HepG2 (cell line): ENCODE measurements around the gene CDT1. TPM values are rescaled to one million over a fixed set of nuclear protein-coding genes. Genes with fewer than 3 reads are reported as not detected.

Experiments
- ATAC-seq: fragments of 200-7000 bp; cut with Tn5 transposase; 3 replicates; pipeline ENCODE4 v1.9.1; 2020; ENCODE audit warnings: mild to moderate bottlenecking, moderate library complexity
- BruUV-seq: library from RNA; stranded (reverse); fragments of 400-500 nt; replicated peaks from 2 replicates; lab custom pipeline; 2021; lab: Mats Ljungman, UMichigan
- CTCF ChIA-PET: fragments of 300-600 bp; formaldehyde crosslinking; extraction: SDS; loops from one replicate; lab custom pipeline; 2021; ENCODE audit warnings: low total read pairs, inconsistent platforms, low intra/inter-chr PET ratio; lab: Yijun Ruan, JAX
- POLR2A ChIA-PET: fragments of 350-600 bp; sonication (Branson Sonifier 250); formaldehyde crosslinking; loops from one replicate; lab custom pipeline; 2020; ENCODE audit warnings: antibody characterized with exemption, inconsistent platforms; lab: Yijun Ruan, JAX
- DNase-seq: peaks from one replicate; pipeline ENCODE4 v3.0.0-alpha.2; 2015; ENCODE audit warnings: low spot score
- FAIRE-seq: peaks from 3 replicates; lab custom pipeline; 2011; peaks lifted over from hg19 to GRCh38; lab: Jason Lieb, UNC
- H2AFZ ChIP-seq: one replicate; pipeline ENCODE4 v1.6.1; 2011; ENCODE audit warnings: low read length, inconsistent platforms
- H3K27ac ChIP-seq: fragments of 300-600 bp; 3 replicates; pipeline ENCODE4 v1.8.0; 2011; ENCODE audit warnings: mixed run types, mild to moderate bottlenecking, mixed read lengths, low read length, inconsistent platforms; ENCODE audit not compliant: insufficient read depth; ENCODE audit errors: extremely low read length
- H3K27me3 ChIP-seq, 2 experiments: fragments of 200-600 bp in 1 of 2; 2 replicates in 1 of 2; 3 replicates in 1 of 2; pipeline versions ENCODE4 v1.6.0 to v1.8.0; 2011; ENCODE audit warnings: low read length in 2 of 2, mild to moderate bottlenecking in 2 of 2, moderate library complexity in 2 of 2, inconsistent platforms in 1 of 2; ENCODE audit not compliant: insufficient read depth in 2 of 2, control insufficient read depth in 1 of 2
- H3K36me3 ChIP-seq, 2 experiments: fragments of 200-600 bp in 1 of 2; replicated peaks in 1 of 2; 2 replicates in 1 of 2; 3 replicates in 1 of 2; pipeline versions ENCODE4 v1.5.1 to v1.8.0; 2011; ENCODE audit warnings: low read length in 2 of 2, inconsistent platforms in 1 of 2; ENCODE audit not compliant: insufficient read depth in 2 of 2, control insufficient read depth in 1 of 2
- H3K4me1 ChIP-seq: 2 replicates; pipeline ENCODE4 v1.5.1; 2012; ENCODE audit warnings: low read length, inconsistent platforms; ENCODE audit not compliant: insufficient read depth
- H3K4me2 ChIP-seq: 2 replicates; pipeline ENCODE4 v1.6.0; 2011; ENCODE audit warnings: low read depth, low read length, inconsistent platforms
- H3K4me3 ChIP-seq, 3 experiments: fragments of 200-600 bp in 1 of 3; sonication (generic), shearing (Covaris generic) in 1 of 3; replicated peaks in 1 of 3; 2 replicates each; pipeline ENCODE4 v1.5.1; 2011 to 2016; ENCODE audit warnings: low read length in 3 of 3, inconsistent platforms in 2 of 3, low read depth in 2 of 3, mild to moderate bottlenecking in 2 of 3, control low read depth in 1 of 3, mixed read lengths in 1 of 3; ENCODE audit not compliant: insufficient read depth in 1 of 3
- H3K79me2 ChIP-seq: one replicate; pipeline ENCODE4 v1.6.1; 2011; ENCODE audit warnings: low read length, inconsistent platforms; ENCODE audit not compliant: insufficient read depth
- H3K9ac ChIP-seq: 2 replicates; pipeline ENCODE4 v1.6.0; 2011; ENCODE audit warnings: mild to moderate bottlenecking, low read depth, low read length, inconsistent platforms; ENCODE audit not compliant: insufficient read depth
- H3K9me3 ChIP-seq: 2 replicates; pipeline ENCODE4 v1.5.1; 2012; ENCODE audit warnings: mild to moderate bottlenecking, low read length
- H4K20me1 ChIP-seq: 2 replicates; pipeline ENCODE4 v1.6.0; 2011; ENCODE audit warnings: inconsistent platforms, mild to moderate bottlenecking, low read length, moderate library complexity; ENCODE audit not compliant: insufficient read depth
- RXRA ChIP-seq: sonication (generic); formaldehyde crosslinking; IDR thresholded peaks from 2 replicates; pipeline ENCODE4 v1.5.1; 2020; ENCODE audit warnings: missing genetic modification reagents
- UBTF ChIP-seq: sonication (generic); formaldehyde crosslinking; IDR thresholded peaks from 2 replicates; pipeline ENCODE4 v1.4.0; 2020; ENCODE audit warnings: mild to moderate bottlenecking, missing genetic modification reagents
- ZNF552 ChIP-seq: sonication (generic); formaldehyde crosslinking; IDR thresholded peaks from 2 replicates; pipeline ENCODE4 v1.9.0; 2022; ENCODE audit warnings: missing genetic modification reagents, mild to moderate bottlenecking, borderline replicate concordance
- WGBS: methylation state at CpG from one replicate; pipeline ENCODE4 v1.1.6; 2017; ENCODE audit warnings: low lambda C conversion rate; 5-methylcytosine and 5-hydroxymethylcytosine counted together
- in situ Hi-C: cut with HindIII; loops from 2 replicates; pipeline ENCODE4 v1.10.0; 2017; ENCODE audit warnings: low pct_unique_long_range_greater_than_20kb; ENCODE audit not compliant: extremely low pct_ligation_motif_present
- intact Hi-C: fragments of 100-400 bp; cut with micrococcal nuclease; formaldehyde crosslinking; loops from one replicate; pipeline ENCODE4 v1.10.0; 2022; ENCODE audit not compliant: unreplicated experiment
- polyA plus RNA-seq, 8 experiments: library from polyadenylated mRNA; depleted of rRNA in 3 of 8; stranded (reverse) in 7 of 8; unstranded in 1 of 8; fragments of >200 nt; fragmentation: Illumina TruSeq in 4 of 8; extraction: Trizol in 4 of 8; gene quantifications; 2 replicates each; pipeline versions ENCODE4 v1.2.1 to v1.2.3, GENCODE V29; 2011 to 2016; ENCODE audit warnings: low read depth in 4 of 8, missing spikeins in 1 of 8, mixed read lengths in 1 of 8; ENCODE audit not compliant: insufficient read depth in 1 of 8
- total RNA-seq, 5 experiments: library from RNA; depleted of rRNA; stranded (reverse); fragments of >200 nt; fragmentation: Illumina TruSeq; extraction: Trizol; gene quantifications; 2 replicates each; pipeline ENCODE4 v1.2.3, GENCODE V29; 2016; ENCODE audit warnings: low read depth in 1 of 5

CDT1 gene
- total and polyA plus RNA-seq, 2 of the 13 experiments (the other 11 are each of a cell fraction or from before 2014, with no cell fraction given), result 23.1 to 23.8 TPM

DNA sequence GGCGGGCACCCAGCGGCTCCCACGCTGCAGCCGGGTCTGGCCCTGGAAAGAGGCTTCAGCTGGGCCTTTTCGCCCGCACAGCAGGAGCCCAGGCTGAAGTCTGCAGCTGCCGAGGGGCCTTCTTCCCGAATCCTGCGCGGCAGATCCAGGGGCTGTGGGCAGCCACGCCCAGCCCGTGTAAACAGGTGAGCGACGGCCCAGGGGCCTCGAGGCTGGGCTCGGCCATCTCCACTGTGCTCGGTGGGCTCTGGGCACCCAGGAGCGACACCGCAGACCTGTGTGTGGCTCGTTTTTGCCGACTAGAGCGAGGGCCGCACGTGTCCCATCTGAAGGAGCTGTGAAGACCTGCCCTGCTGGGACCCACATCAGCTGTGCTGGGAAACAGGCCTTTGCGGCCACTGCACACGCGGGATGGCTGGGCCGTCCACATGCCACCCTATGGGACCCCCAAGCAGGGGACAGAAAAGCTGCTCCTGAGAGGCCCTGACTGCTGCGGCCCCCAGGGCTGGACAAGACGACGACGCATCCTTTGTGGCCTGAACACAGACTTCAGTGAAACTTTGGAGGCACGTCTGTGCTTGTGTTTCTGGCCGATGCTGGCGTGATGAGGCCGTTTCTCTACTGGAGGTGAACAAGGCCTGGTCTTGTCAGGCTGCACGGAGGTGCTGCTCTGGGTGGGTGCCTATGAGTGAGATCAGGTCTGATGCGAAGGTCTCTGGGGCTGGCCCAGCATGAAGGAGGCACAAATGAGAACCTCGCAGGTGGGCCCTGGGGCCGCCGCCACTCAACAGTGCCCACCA lies 13.3 kb downstream of the CDT1 start:
- H3K4me3 ChIP-seq, result no peak overlapping the region

More for the DNA sequence above, 13.3 kb downstream of the CDT1 start:
- 79% methylated on average over 19 of the region's 41 CpGs for whole genome bisulfite sequencing
- no peak for ATAC-seq
- no peaks in the 10 kb centered on the region for H3K79me2 ChIP-seq
- ChIA-PET POLR2A (interaction anchor here (1.0 to 1.2 kb wide), 2 partner anchors 23 to 58 kb away, joined by 3 read pairs; no protein-coding TSS in a partner anchor), CTCF (interaction anchor here (1.2 to 2.1 kb wide), 2 partner anchors 41 to 350 kb away, joined by 4 to 11 read pairs; partner anchors contain the start of genes GALNS and TRAPPC2L)
- H4K20me1 ChIP-seq, result no peaks in the 10 kb centered on the region
- no peak overlapping the region for H3K4me2 ChIP-seq
- H2AFZ ChIP-seq, result no peak overlapping the region
- in situ Hi-C loops (loop anchor here (5.0 kb wide), 1 partner anchor 350 kb away; no protein-coding TSS in a partner anchor), intact Hi-C loops (loop anchor here (5.0 kb wide), 2 partner anchors 40 to 350 kb away; partner anchors contain the start of genes GALNS and TRAPPC2L)
- no peak overlapping the region for H3K9ac ChIP-seq
- H3K27me3 ChIP-seq, result peaks cover 0 to 5% of the 10 kb centered on the region in 2 experiments; a peak in 1 of 5 replicates
- no peaks in the 10 kb centered on the region for H3K36me3 ChIP-seq
- no peak for FAIRE-seq
- H3K4me1 ChIP-seq, result peaks cover 38% of the 10 kb centered on the region
- no peak for DNase-seq
- no TSS peak for BruUV-seq
- peak; percentile 11; the same call in 1 of the 2 replicates for TF ChIP-seq RXRA (CRISPR knock-in tag)
- TF ChIP-seq UBTF (CRISPR knock-in tag), result 0 out of 2 replicates have a peak, but pooled peaks have one; percentile 22
- no peak for TF ChIP-seq ZNF552 (CRISPR knock-in tag)
- H3K9me3 ChIP-seq, result no peaks in the 10 kb centered on the region
- no peak overlapping the region for H3K27ac ChIP-seq
